NCI-H82 (cell line): Measurements from ENCODE around the gene CDH4.

Source experiments
- DNase-seq: peaks from one replicate; lab custom pipeline; 2025; lab: John Stamatoyannopoulos, UW

CDH4 gene

GRCh38 chr20:61671559-61671958 is 419.5 kb downstream of the CDH4 start:
- no peak for DNase-seq

GRCh38 chr20:61673152-61673847 is 421.2 kb downstream of the CDH4 start:
- DNase-seq = no peak

GRCh38 chr20:61674121-61674520 is 422.1 kb downstream of the CDH4 start:
- no peak for DNase-seq

GRCh38 chr20:61674688-61675087 is 422.6 kb downstream of the CDH4 start:
- DNase-seq = no peak

GRCh38 chr20:61677928-61678327 is 425.9 kb downstream of the CDH4 start:
- DNase-seq = no peak

- no peak for DNase-seq
These were observed 426.4 kb downstream of the CDH4 start for GRCh38 chr20:61678437-61678836.

GRCh38 chr20:61679473-61679872 is 427.4 kb downstream of the CDH4 start:
- DNase-seq = no peak

- DNase-seq = no peak
These were observed 428.0 kb downstream of the CDH4 start for GRCh38 chr20:61680096-61680495.

- DNase-seq = no peak
These were observed 430.3 kb downstream of the CDH4 start for GRCh38 chr20:61682114-61682995.

GRCh38 chr20:61682996-61683681 is 431.1 kb downstream of the CDH4 start:
- DNase-seq = no peak

GRCh38 chr20:61683721-61684120 is 431.7 kb downstream of the CDH4 start:
- no peak for DNase-seq

- no peak for DNase-seq
These were observed 432.1 kb downstream of the CDH4 start for GRCh38 chr20:61684136-61684535.

- no peak for DNase-seq
These were observed 432.6 kb downstream of the CDH4 start for GRCh38 chr20:61684583-61685235.

GRCh38 chr20:61685462-61685861 is 433.4 kb downstream of the CDH4 start:
- no peak for DNase-seq

GRCh38 chr20:61686051-61686936 is 434.2 kb downstream of the CDH4 start:
- DNase-seq = no peak

- DNase-seq = no peak
These were observed 436.4 kb downstream of the CDH4 start for GRCh38 chr20:61688411-61688810.

- no peak for DNase-seq
These were observed 438.1 kb downstream of the CDH4 start for GRCh38 chr20:61690150-61690549.

- no peak for DNase-seq
These were observed 439.2 kb downstream of the CDH4 start for GRCh38 chr20:61690993-61691838.

GRCh38 chr20:61691978-61692377 is 439.9 kb downstream of the CDH4 start:
- no peak for DNase-seq

GRCh38 chr20:61692479-61692878 is 440.4 kb downstream of the CDH4 start:
- no peak for DNase-seq
